Heart left ventricle (tissue), 16 donors: ENCODE results near the gene RAD51B. TPM values are rescaled to one million over a fixed set of nuclear protein-coding genes. Genes with fewer than 3 reads are reported as not detected.
"Not testable (repeated sequence)": the region's sequence is repeated elsewhere in the genome, so short reads cannot be mapped to it uniquely, and the experiment has no call there.

Experiments
- ATAC-seq, 4 donors: fragments of 200-7000 bp; cut with Tn5 transposase; one replicate each; pipeline ENCODE4 v1.9.1; 2020 to 2022; ENCODE audit warnings: moderate library complexity in 4 of 4, mild to moderate bottlenecking in 3 of 4, moderate number of reproducible peaks in 1 of 4
- DNase-seq, 5 donors: peaks; one replicate each; pipeline ENCODE4 v3.0.0-alpha.2; 2020
- H3K27ac ChIP-seq, 12 donors: fragments of 200-600 bp; sonication (generic) in 4 of 12; one replicate each; pipeline versions ENCODE4 v1.5.0 to v1.8.0; 2016 to 2022; ENCODE audit warnings: mild to moderate bottlenecking in 2 of 12
- H3K27me3 ChIP-seq, 9 donors: fragments of 200-600 bp; sonication (generic) in 2 of 9; one replicate each; pipeline versions ENCODE4 v1.5.1 to v1.8.0; 2016 to 2022; ENCODE audit warnings: mild to moderate bottlenecking in 3 of 9
- H3K36me3 ChIP-seq, 9 donors: fragments of 200-600 bp; sonication (generic) in 2 of 9; one replicate each; pipeline versions ENCODE4 v1.5.0 to v1.8.0; 2018 to 2022; ENCODE audit warnings: mild to moderate bottlenecking in 2 of 9
- H3K4me1 ChIP-seq, 12 donors: fragments of 200-600 bp; sonication (generic) in 4 of 12; one replicate each; pipeline versions ENCODE4 v1.5.0 to v1.8.0; 2016 to 2022; ENCODE audit warnings: mild to moderate bottlenecking in 3 of 12
- H3K4me3 ChIP-seq, 12 donors: fragments of 200-600 bp; sonication (generic) in 4 of 12; one replicate each; pipeline versions ENCODE4 v1.5.0 to v1.8.0; 2017 to 2022; ENCODE audit warnings: mild to moderate bottlenecking in 9 of 12, moderate library complexity in 4 of 12
- H3K9me3 ChIP-seq, 12 donors: fragments of 200-600 bp; sonication (generic) in 4 of 12; one replicate each; pipeline versions ENCODE4 v1.5.0 to v1.8.0; 2016 to 2022; ENCODE audit warnings: mild to moderate bottlenecking in 1 of 12
- CTCF ChIP-seq, 12 donors: fragments of 200-600 bp; sonication (generic) in 4 of 12; IDR thresholded peaks; one replicate each; pipeline versions ENCODE4 v1.5.0 to v1.8.0; 2018 to 2022; ENCODE audit warnings: antibody characterized with exemption in 12 of 12, mild to moderate bottlenecking in 5 of 12
- POLR2A ChIP-seq, 2 donors: fragments of 450-650 bp; IDR thresholded peaks; one replicate each; pipeline ENCODE4 v1.6.1; 2017; ENCODE audit warnings: antibody characterized with exemption in 2 of 2, mild to moderate bottlenecking in 2 of 2, moderate library complexity in 2 of 2
- WGBS, 4 donors: extraction: QIAGEN DNeasy Blood & Tissue Kit in 2 of 4; methylation state at CpG; one replicate each; pipeline versions ENCODE4 v1.1.5 to v1.1.7; 2013 to 2018; 5-methylcytosine and 5-hydroxymethylcytosine counted together
- intact Hi-C, 10 donors: fragments of 100-400 bp; cut with DNase I; formaldehyde crosslinking; loops; one replicate each; pipeline versions ENCODE4 v1.11.1 to v1.14.2; 2022
- polyA plus RNA-seq, 2 donors: library from polyadenylated mRNA; stranded (reverse); fragments of 200-250 nt; gene quantifications; one replicate each; pipeline ENCODE4 v1.2.3, GENCODE V29; 2013
- total RNA-seq, 9 donors: library from RNA; depleted of rRNA in 2 of 9; stranded (reverse); fragments of >200 nt in 2 of 9; fragmentation: NEBNext Ultra II Directional in 3 of 9; extraction: Animal tissue kit (Norgen Biotek cat#: 25700) in 3 of 9; gene quantifications; one replicate each; pipeline versions ENCODE4 v1.1.0 to v1.2.4, GENCODE V29; 2016 to 2023
- donor health status: ischemic (EF 13 %, LVEDD 7.1; RV severe dilation, severe dysfunction).
- donor health status: healthy with polysubstance abuse.
- donor health status: DM: no; HTN: yes; CAD: no.
- donor health status: DM: no; HTN: no; CAD: no.
- donor health status: ischemic (EF 25% LVEDD 6.9; RV normal size, moderate dysfunction).
- donor health status: ischemic (EF 25% LVEDD 5.7; RV mildly dilated, moderate dysfunction).
- donor health status: healthy.
- donor health status: DM: yes; HTN: yes; CAD: no.
- donor health status: ischemic (EF 35%, LVEDD 5.7; RV mildly dilated, moderate dysfunction).
- donor health status: nonischemic (EF 11% LVEDD 7.7; RV severe dilation, severe dysfunction).
- donor health status: DM: yes; HTN: yes; CAD: no.
- donor health status: PGD.
- donor health status: ischemic (EF 29% LVEDD 5.4; RV normal size, mild dysfunction).
- donor health status: nonischemic (EF 23%, LVEDD 6.1; RV moderate dilation, normal function).

The RAD51B gene
- total and polyA plus RNA-seq, 11 donors: 1.3 to 11.3 (median 3.2) TPM

- H3K27me3 ChIP-seq: peaks cover 0 to 9% (median 0%) of the 10 kb centered on the region in 9 donors
- 77 to 81% (median 79%) methylated on average over 3 of the region's 3 CpGs for WGBS, 4 donors
- ATAC-seq (no peak), DNase-seq (no peak)
- H3K36me3 ChIP-seq: no peaks in the 10 kb centered on the region
- no peak overlapping the region for H3K4me3 ChIP-seq
- peaks cover 0 to 26% (median 16%) of the 10 kb centered on the region in 12 donors for H3K9me3 ChIP-seq
- peak overlapping the region in 1 of 12 donors; percentile 81 for H3K27ac ChIP-seq
- intact Hi-C loops: no loop called here
- TF ChIP-seq CTCF (IDR thresholded peaks at IDR 0.05) (no peak), POLR2A (IDR thresholded peaks at IDR 0.05) (no peak)
- H3K4me1 ChIP-seq: no peaks in the 10 kb centered on the region
Measured at GRCh38 chr14:68097727-68098126, 278.1 kb downstream of the RAD51B start.

- 87 to 94% (median 91%) methylated on average over 2 of the region's 2 CpGs for WGBS, 4 donors
- no peaks in the 10 kb centered on the region for H3K36me3 ChIP-seq
- TF ChIP-seq POLR2A (IDR thresholded peaks at IDR 0.05): no peak
- no peak for TF ChIP-seq CTCF (IDR thresholded peaks at IDR 0.05)
- no peak overlapping the region for H3K4me3 ChIP-seq
- H3K9me3 ChIP-seq: peaks cover 0 to 28% (median 16%) of the 10 kb centered on the region in 12 donors
- peaks cover 0 to 9% (median 0%) of the 10 kb centered on the region in 9 donors for H3K27me3 ChIP-seq
- peak overlapping the region in 1 of 12 donors; percentile 81 for H3K27ac ChIP-seq
- no peak for ATAC-seq
- intact Hi-C loops: no loop called here
- no peak for DNase-seq
- H3K4me1 ChIP-seq: peaks cover 0 to 4% (median 0%) of the 10 kb centered on the region in 12 donors
Measured at GRCh38 chr14:68098834-68099233, 279.3 kb downstream of the RAD51B start.

- no peaks in the 10 kb centered on the region for H3K36me3 ChIP-seq
- H3K9me3 ChIP-seq: peaks cover 0 to 28% (median 16%) of the 10 kb centered on the region in 12 donors
- peaks cover 0 to 9% (median 0%) of the 10 kb centered on the region in 9 donors for H3K27me3 ChIP-seq
- WGBS, 4 donors: 90 to 94% (median 91%) methylated on average over 5 of the region's 5 CpGs
- TF ChIP-seq POLR2A (IDR thresholded peaks at IDR 0.05): no peak
- TF ChIP-seq CTCF (IDR thresholded peaks at IDR 0.05): no peak
- H3K4me3 ChIP-seq: no peak overlapping the region
- DNase-seq (no peak), ATAC-seq (no peak)
- H3K27ac ChIP-seq: peak overlapping the region in 1 of 12 donors; percentile 81
- peaks cover 0 to 11% (median under 1%) of the 10 kb centered on the region in 12 donors for H3K4me1 ChIP-seq
- intact Hi-C loops: no loop called here
Measured at GRCh38 chr14:68099495-68100045, 280.0 kb downstream of the RAD51B start.

DNA sequence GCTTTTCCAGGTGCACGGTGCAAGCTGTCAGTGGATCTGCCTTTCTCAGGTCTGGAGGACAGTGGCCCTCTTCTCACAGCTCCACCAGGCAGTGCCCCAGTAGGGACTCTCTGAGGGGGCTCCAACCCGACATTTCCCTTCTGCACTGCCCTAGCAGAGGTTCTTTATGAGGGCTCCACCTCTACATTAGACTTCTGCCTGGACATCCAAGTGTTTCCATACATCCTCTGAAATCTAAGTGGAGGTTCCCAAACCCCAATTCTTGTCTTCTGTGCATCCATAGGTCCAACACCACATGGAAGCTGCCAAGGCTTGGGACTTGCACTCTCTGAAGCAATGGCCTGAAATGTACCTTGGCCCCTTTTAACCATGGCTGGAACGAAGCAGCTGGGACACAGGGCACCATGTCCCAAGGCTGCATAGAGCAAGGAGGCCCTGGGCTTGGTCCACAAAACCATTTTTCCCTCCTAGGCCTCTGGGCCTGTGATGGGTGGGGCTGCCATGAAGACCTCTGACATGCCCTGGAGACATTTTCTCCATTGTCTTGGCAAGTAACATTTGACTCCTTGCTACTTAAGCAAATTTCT, 282.2 kb downstream of the RAD51B start:
- DNase-seq: peak in 1 of 5 donors; percentile 21
- Histone ChIP-seq H3K4me1 (peaks cover 0 to 21% (median 2%) of the 10 kb centered on the region in 12 donors), H3K9me3 (peaks cover 0 to 28% (median 16%) of the 10 kb centered on the region in 12 donors), H3K27ac (peak overlapping the region in 1 of 12 donors; percentile 81)
- intact Hi-C loops, H3K27me3 ChIP-seq, H3K36me3 ChIP-seq, ATAC-seq, H3K4me3 ChIP-seq: not testable (repeated sequence)
- WGBS, 4 donors: 92 to 100% (median 99%) methylated on average over 3 of the region's 3 CpGs
